Activated naive CD8-positive, alpha-beta T cell (primary cell): ENCODE results near the gene RFX7.
A peak's percentile ranks its signal among the peaks of the same experiment; 100 is the strongest.
"Not testable (repeated sequence)": the region's sequence is repeated elsewhere in the genome, so short reads cannot be mapped to it uniquely, and the experiment has no call there.

Source experiments
- H3K27ac Mint-ChIP-seq: one replicate; pipeline ENCODE4 v1.8.0; 2021; ENCODE audit warnings: mixed read lengths
- H3K27me3 Mint-ChIP-seq: one replicate; pipeline ENCODE4 v1.8.0; 2021; ENCODE audit warnings: mixed read lengths
- H3K36me3 Mint-ChIP-seq: one replicate; pipeline ENCODE4 v1.8.0; 2021; ENCODE audit warnings: mixed read lengths
- H3K4me1 Mint-ChIP-seq: one replicate; pipeline ENCODE4 v1.8.0; 2021; ENCODE audit warnings: low read depth, mixed read lengths
- H3K4me3 Mint-ChIP-seq: one replicate; pipeline ENCODE4 v1.8.0; 2021; ENCODE audit warnings: mild to moderate bottlenecking, mixed read lengths
- H3K9me3 Mint-ChIP-seq: one replicate; pipeline ENCODE4 v1.8.0; 2021; ENCODE audit warnings: low read depth, mixed read lengths

RFX7 gene

DNA sequence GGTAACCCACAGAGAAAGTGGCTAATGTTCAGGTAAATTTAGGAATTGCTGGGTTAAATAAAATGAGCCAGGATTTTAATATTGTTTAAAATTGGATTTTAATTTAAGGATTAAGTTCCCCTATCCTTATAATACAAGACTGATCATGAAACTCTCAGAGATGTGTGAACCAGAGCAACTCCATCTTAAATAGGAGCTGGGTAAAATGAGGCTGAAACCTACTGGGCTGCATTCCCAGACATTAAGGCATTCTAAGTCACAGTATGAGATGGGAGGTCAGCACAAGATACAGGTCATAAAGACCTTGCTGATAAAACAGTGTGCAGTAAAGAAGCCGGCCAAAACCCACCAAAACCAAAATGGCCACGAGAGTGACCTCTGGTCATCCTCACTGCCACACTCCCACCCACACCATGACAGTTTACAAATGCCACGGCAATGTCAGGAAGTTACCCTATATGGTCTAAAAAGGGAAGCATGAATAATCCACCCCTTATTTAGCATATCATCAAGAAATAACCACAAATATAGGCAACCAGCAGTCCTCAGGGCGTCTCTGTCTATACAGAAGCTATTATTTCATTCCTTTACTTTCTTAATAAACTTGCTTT is 40.3 kb downstream of the RFX7 start:
- Mint-ChIP-seq H3K27ac (peak overlapping the region; percentile 51), H3K4me3 (peak overlapping the region; percentile 27), H3K4me1 (peaks cover 77% of the 10 kb centered on the region)
- H3K27me3 Mint-ChIP-seq, H3K36me3 Mint-ChIP-seq, H3K9me3 Mint-ChIP-seq: not testable (repeated sequence)

DNA sequence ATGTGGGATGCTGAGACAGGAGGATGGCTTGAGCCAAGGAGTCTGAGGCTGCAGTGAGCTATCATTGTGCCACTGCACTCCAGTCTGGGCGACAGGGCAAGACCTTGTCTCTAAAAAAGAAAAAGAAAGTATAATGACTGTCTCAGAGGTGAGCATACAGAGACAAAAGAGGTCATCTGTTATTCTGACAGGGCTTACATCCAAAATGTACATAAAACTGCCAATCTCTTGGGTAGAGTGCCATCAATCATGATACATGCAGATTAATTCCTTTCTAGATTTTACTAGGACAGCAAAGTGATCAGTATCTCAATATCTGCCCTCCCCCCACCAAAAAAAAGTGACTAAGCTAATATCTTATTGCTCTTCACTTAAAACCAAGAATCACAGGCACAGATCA is 41.0 kb downstream of the RFX7 start:
- Mint-ChIP-seq H3K27me3 (no peaks in the 10 kb centered on the region), H3K4me1 (peaks cover 72% of the 10 kb centered on the region), H3K27ac (peak overlapping the region; percentile 51), H3K36me3 (peaks cover 5% of the 10 kb centered on the region), H3K9me3 (no peaks in the 10 kb centered on the region), H3K4me3 (no peak overlapping the region)

DNA sequence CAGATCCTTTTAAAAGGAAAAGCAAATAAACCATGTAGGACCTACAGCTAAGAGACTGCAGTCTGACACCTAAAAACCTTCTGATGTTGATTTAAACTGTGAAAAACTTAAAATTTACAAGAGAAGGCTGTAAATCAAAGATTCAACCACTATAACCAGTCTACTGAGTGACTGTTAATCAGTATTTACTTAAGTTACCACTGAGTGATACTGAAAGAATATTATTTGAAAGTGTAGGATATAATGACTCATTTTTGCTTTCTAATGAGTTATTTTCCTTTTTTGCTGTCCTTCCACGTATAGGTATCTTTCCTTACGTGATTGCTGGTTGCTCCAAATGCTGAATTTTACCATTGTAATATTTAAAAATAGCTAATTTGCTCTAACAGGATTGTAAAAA is 44.6 kb downstream of the RFX7 start:
- H3K27me3 Mint-ChIP-seq: no peaks in the 10 kb centered on the region
- peaks cover 9% of the 10 kb centered on the region for H3K36me3 Mint-ChIP-seq
- no peak overlapping the region for H3K4me3 Mint-ChIP-seq
- H3K9me3 Mint-ChIP-seq: no peaks in the 10 kb centered on the region
- no peak overlapping the region for H3K27ac Mint-ChIP-seq
- peaks cover 54% of the 10 kb centered on the region for H3K4me1 Mint-ChIP-seq

DNA sequence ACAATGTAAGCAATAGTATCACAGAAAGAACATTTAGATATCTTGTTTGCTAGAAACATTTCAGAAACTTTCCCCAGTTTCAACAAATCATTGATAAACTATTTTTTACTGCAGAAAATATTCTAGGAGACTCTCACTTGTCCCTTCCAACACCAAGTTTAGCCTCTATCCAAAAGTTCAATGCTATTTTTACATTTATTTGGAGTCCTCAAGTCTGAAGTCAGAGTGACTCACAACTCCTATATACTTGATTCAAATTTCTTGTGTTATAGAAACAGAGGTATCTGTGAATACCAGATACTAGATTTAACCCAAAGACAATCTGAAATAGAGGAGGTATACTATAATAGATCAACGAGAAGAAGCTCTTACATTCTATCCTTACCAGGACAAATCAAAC is 49.6 kb downstream of the RFX7 start:
- Mint-ChIP-seq H3K4me3 (no peak overlapping the region), H3K27me3 (no peaks in the 10 kb centered on the region), H3K4me1 (peaks cover 50% of the 10 kb centered on the region), H3K27ac (no peak overlapping the region), H3K36me3 (peaks cover 9% of the 10 kb centered on the region), H3K9me3 (no peaks in the 10 kb centered on the region)

DNA sequence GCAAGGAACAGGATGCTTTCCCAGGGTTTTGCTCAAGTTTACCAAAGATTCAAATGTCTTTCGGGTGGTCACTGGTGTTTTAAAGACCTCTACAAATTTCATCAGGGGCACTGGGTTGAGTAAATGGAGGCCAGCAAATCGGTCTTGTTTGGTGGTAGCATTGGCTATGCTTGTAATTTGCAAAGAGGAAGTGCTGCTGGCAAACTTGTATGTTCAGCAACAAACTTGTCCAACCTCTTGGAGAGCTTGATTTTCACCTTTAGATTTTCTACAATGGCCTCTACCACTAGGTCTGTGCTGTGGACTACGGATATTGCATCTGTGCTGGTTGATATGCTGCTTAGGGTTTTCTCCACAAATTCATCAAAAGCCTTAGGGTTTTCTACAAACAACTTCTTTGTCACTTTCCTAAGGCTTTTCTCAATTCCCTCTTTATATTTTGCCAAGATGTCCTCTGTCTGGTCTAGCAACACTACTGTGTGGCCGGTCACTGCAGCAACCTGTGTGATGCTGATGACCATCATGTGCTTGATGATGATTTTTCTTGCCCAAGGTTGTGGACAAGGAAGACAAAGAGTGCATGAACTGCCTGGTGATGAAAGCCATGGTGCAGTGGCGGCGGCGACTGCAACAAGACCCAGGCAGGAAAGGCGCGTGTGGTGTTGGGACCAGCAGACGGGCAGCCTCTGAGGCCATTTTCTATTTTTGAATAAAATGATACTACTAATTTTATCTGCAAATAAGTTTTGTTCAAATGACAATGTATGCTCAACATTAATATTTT is 50.8 kb downstream of the RFX7 start:
- Mint-ChIP-seq H3K4me3 (no peak overlapping the region), H3K4me1 (peaks cover 52% of the 10 kb centered on the region), H3K36me3 (peaks cover 7% of the 10 kb centered on the region), H3K27me3 (no peaks in the 10 kb centered on the region), H3K9me3 (no peaks in the 10 kb centered on the region), H3K27ac (no peak overlapping the region)

DNA sequence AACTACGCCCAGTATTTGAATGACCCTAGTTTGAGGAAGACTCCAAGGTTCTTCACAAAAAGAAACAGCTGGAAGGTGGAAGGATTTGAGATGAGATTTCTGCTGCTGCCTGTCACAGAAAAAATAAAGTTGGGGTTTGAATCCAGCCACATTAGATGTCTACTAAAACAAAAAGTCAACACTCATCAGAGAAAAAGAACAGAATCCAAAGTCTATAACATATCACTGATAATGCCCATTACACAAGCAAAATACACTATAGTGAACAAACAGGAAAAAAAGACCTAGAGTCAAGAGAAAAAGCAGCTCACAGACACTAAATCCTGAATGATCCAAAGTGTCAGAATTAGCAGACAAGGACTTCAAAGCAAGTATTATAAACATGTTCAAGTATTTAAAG is 56.0 kb downstream of the RFX7 start:
- peak overlapping the region; percentile 5 for H3K27ac Mint-ChIP-seq
- H3K36me3 Mint-ChIP-seq: peaks cover 10% of the 10 kb centered on the region
- H3K4me3 Mint-ChIP-seq: peak overlapping the region; percentile 20
- H3K9me3 Mint-ChIP-seq: peaks cover 5% of the 10 kb centered on the region
- H3K4me1 Mint-ChIP-seq: peaks cover 59% of the 10 kb centered on the region
- H3K27me3 Mint-ChIP-seq: no peaks in the 10 kb centered on the region

DNA sequence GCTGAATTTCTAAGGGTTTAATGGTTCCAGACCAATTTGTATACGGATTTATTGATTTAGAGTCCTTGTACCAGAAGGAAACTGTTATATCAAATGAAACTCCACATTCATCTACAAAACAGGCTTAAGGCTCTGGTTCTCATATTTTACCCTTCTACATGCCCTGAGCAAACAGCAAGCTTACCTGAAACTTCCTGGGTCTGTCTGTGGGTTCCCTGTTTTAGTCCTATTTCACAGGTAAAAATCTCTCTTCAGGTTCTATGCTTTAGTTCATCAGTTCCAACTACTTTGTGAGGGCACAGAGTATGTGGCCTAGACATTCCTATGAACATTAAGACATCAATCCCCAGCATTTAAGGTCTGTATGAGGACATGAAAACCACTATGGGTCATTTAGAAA is 57.7 kb downstream of the RFX7 start:
- Mint-ChIP-seq H3K27me3 (no peaks in the 10 kb centered on the region), H3K4me1 (peaks cover 51% of the 10 kb centered on the region), H3K36me3 (peaks cover 10% of the 10 kb centered on the region), H3K4me3 (no peak overlapping the region), H3K9me3 (peaks cover 5% of the 10 kb centered on the region), H3K27ac (no peak overlapping the region)

DNA sequence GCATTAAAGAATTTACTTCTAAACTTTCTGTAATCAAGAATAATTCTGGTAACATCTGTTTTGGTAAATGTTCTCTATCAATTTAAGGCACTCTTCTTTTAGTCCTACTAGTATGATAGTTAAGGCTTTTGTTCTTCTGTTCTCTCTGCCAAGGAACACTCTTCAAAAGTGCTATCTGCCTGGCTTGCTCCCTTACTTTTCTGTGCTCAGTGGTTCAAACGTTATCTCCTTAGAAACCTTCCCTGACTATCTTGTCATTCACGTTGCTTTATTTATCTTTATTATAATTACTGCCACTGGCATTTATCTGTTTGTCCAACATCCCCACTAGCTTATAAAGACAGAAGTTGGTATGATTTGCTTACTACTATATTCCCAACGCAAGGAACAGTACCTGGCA is 59.2 kb downstream of the RFX7 start:
- no peak overlapping the region for H3K27ac Mint-ChIP-seq
- peaks cover 50% of the 10 kb centered on the region for H3K4me1 Mint-ChIP-seq
- H3K9me3 Mint-ChIP-seq: peaks cover 5% of the 10 kb centered on the region
- no peaks in the 10 kb centered on the region for H3K27me3 Mint-ChIP-seq
- H3K4me3 Mint-ChIP-seq: no peak overlapping the region
- peaks cover 8% of the 10 kb centered on the region for H3K36me3 Mint-ChIP-seq

DNA sequence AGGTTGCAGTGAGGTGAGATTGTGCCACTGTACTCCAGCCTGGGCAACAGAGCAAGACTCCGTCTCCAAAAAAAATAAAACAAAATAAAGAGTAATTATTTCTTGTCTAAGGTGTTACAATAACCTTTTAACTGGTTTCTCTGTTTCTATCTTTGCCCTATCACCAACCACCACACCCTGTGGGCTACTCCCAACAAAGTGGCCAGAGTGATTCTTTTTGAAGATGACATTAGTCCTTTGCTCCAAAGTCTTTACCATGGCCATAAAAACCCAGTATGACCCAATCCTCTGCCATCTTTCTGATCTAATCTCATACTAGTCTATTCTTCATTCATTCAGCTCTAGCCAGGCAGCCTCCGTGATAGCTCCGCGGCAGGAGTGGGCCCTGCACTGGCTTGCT is 62.8 kb downstream of the RFX7 start:
- Mint-ChIP-seq H3K27ac (no peak overlapping the region), H3K4me3 (no peak overlapping the region), H3K36me3 (peaks cover 17% of the 10 kb centered on the region), H3K4me1 (peaks cover 33% of the 10 kb centered on the region), H3K27me3 (no peaks in the 10 kb centered on the region), H3K9me3 (peaks cover 5% of the 10 kb centered on the region)

DNA sequence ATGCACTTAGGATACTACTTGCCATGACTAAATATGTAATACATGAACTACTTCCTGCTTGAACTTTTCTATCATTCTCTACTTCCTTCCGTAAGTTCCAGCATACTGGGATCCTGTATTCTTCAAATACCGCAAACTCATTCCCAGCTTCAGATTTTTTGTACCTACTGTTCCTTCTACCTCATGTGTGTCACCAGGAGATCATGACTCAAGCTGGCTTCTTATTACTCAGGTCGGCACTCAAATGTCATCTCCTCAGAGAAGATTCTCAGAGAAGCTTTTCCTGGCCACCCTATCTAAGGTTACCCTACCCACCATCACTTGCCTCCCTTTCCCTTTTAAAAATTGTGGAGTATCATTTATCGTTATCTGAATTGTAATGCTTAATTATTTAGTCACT is 66.7 kb downstream of the RFX7 start:
- H3K9me3 Mint-ChIP-seq: no peaks in the 10 kb centered on the region
- peaks cover 23% of the 10 kb centered on the region for H3K36me3 Mint-ChIP-seq
- H3K4me3 Mint-ChIP-seq: no peak overlapping the region
- H3K4me1 Mint-ChIP-seq: peaks cover 38% of the 10 kb centered on the region
- H3K27ac Mint-ChIP-seq: no peak overlapping the region
- no peaks in the 10 kb centered on the region for H3K27me3 Mint-ChIP-seq

DNA sequence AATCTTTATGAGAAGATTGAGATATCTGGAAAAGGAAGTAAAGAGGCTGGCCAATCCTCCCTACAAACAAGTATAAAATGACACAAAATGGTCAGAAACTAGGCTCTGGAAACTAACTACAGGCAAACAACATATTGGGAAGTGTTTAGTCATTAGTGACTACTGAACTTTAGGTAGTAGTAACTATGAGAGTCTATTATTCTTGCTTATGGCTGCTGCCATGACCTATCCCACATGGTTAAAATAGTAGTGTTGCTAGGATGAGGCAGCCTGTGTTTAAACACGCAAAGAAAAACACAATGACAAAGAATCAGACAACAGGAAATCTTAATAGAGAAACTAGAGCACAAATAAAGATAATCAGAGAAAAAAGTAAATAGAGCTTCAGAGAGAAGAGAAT is 67.9 kb downstream of the RFX7 start:
- Mint-ChIP-seq H3K27ac (no peak overlapping the region), H3K4me3 (no peak overlapping the region), H3K36me3 (peaks cover 31% of the 10 kb centered on the region)

DNA sequence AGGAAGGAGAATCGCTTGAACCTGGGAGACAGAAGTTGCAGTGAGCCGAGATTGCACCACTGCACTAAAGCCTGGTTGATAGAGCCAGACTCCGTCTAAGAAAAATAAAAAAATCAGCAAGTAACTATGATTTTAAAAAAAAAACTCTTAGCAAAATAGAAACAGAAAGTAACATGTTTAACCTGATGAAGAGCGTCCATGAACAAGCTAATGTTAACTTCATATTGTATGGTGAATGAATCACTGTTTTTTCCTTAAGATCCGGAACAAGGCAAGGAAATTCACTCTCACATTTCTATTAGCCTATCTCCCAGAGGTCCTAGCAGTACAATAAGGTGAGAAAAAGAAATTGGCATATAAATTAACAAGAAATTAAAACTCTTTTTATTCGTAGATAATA is 69.0 kb downstream of the RFX7 start:
- H3K4me3 Mint-ChIP-seq: no peak overlapping the region
- no peaks in the 10 kb centered on the region for H3K27me3 Mint-ChIP-seq
- H3K9me3 Mint-ChIP-seq: no peaks in the 10 kb centered on the region
- no peak overlapping the region for H3K27ac Mint-ChIP-seq
- H3K36me3 Mint-ChIP-seq: peaks cover 37% of the 10 kb centered on the region
- H3K4me1 Mint-ChIP-seq: peaks cover 46% of the 10 kb centered on the region

More for the DNA sequence above, 67.9 kb downstream of the RFX7 start:
- Mint-ChIP-seq H3K27me3 (no peaks in the 10 kb centered on the region), H3K9me3 (no peaks in the 10 kb centered on the region), H3K4me1 (peaks cover 41% of the 10 kb centered on the region)

DNA sequence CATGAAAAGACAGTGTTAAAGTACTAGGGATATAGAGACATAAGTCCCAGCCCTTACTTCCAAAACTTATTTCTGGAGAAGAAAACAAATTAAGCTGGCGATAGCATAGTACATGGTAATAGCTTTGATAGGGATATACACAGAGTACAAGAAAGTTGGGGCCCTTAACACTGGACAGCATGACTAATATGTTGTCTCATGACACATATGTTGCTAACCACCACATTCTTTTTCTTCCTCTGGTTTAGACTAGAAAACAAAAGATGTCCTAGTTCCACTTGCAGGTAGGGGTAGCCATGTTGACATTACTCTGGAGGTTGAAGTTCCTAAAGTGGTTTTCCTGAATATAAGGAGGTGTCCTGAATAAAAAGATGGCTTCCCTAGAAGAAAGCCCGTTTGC is 75.3 kb downstream of the RFX7 start:
- H3K27me3 Mint-ChIP-seq: no peaks in the 10 kb centered on the region
- H3K36me3 Mint-ChIP-seq: peaks cover 41% of the 10 kb centered on the region
- H3K4me1 Mint-ChIP-seq: peaks cover 68% of the 10 kb centered on the region
- no peaks in the 10 kb centered on the region for H3K9me3 Mint-ChIP-seq
- no peak overlapping the region for H3K27ac Mint-ChIP-seq
- H3K4me3 Mint-ChIP-seq: no peak overlapping the region

DNA sequence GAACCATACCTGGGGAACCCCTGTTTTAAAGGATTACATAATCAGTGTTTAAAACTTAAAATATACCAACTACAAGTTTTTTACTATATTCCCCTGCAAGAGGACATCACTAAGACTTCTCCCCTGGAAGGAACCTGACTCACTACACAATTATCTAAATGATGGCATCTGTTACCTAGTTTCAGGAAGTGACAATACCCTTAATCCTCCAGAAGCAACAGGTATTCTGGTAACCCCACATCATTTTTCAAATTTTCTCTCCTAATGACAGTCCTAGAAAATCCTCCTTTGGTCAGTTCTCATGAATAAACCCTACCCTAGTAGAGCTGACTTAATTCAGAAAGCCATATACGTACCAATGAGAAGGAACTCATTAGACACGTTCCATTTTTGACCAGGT is 78.4 kb downstream of the RFX7 start:
- Mint-ChIP-seq H3K9me3 (no peaks in the 10 kb centered on the region), H3K4me3 (no peak overlapping the region), H3K27ac (no peak overlapping the region), H3K4me1 (peaks cover 73% of the 10 kb centered on the region), H3K27me3 (no peaks in the 10 kb centered on the region), H3K36me3 (peaks cover 17% of the 10 kb centered on the region)

DNA sequence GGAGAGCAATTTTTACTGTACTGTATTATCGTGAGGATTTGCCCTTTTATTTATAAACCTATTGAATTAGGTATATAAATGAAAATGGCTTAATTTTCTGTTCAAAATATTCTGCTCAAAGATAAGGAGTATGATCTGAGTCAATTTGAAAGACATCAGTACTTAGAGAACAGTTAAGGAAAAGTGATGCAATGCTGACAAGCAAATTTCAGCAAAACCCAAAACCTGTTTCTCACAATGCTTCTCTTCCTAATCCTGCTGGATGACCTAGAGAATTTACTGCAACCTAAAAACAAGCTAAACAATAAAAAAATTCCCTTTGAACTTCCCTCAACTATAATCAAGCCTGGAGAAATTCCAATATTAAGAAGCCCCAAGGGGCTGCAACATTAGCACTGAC is 82.7 kb downstream of the RFX7 start:
- Mint-ChIP-seq H3K27ac (no peak overlapping the region), H3K9me3 (no peaks in the 10 kb centered on the region), H3K36me3 (peaks cover 22% of the 10 kb centered on the region), H3K4me1 (peaks cover 50% of the 10 kb centered on the region), H3K4me3 (no peak overlapping the region), H3K27me3 (no peaks in the 10 kb centered on the region)

DNA sequence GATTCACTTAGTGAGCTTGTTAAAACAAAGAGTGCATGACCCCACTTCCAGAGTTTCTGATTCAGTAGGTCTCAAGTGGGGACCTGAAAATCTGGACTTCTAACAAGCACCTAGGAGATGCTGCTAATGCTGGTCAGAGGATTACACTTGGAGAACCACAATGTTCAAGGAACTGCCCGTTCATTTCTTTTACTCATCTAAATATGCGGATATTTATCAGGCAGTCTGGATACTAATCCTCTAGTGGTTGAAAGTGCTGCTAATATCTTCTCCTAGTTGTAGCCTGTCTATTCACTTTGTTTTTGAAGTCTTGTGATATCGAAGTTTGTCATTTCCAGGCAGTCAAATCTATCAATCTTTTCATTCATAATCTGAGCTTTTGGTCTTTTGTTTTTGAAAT is 86.8 kb downstream of the RFX7 start:
- Mint-ChIP-seq H3K9me3 (peaks cover 5% of the 10 kb centered on the region), H3K4me3 (no peak overlapping the region), H3K27me3 (no peaks in the 10 kb centered on the region), H3K4me1 (peaks cover 40% of the 10 kb centered on the region), H3K27ac (no peak overlapping the region), H3K36me3 (peaks cover 24% of the 10 kb centered on the region)
